K562 (cell line): ENCODE measurements around the gene POSTN. TPM values are rescaled to one million over a fixed set of nuclear protein-coding genes. Genes with fewer than 3 reads are reported as not detected.

Experiments used
- ATAC-seq: fragments of 200-7000 bp; cut with Tn5 transposase; 3 replicates; pipeline ENCODE4 v1.9.1; 2020; ENCODE audit warnings: moderate library complexity
- BruUV-seq: library from RNA; stranded (reverse); fragments of 400-500 nt; replicated peaks from 2 replicates; lab custom pipeline; 2021; lab: Mats Ljungman, UMichigan
- CTCF ChIA-PET: fragments of 300-600 bp; formaldehyde crosslinking; extraction: SDS; loops from one replicate; lab custom pipeline; 2021; ENCODE audit warnings: low intra/inter-chr PET ratio; lab: Yijun Ruan, JAX
- POLR2A ChIA-PET: fragments of 300-600, 350-650 bp; sonication (Branson Sonifier 250); formaldehyde crosslinking; extraction: SDS; loops from one replicate; lab custom pipeline; 2021; ENCODE audit warnings: antibody characterized with exemption, inconsistent platforms; lab: Yijun Ruan, JAX
- DNase-seq, 4 experiments: peaks; one replicate each; pipeline versions ENCODE4 v3.0.0 to v3.0.0-alpha.2; 2011 to 2018; ENCODE audit warnings: low spot score in 3 of 4, mixed read lengths in 3 of 4; ENCODE audit errors: extremely low read depth in 1 of 4
- FAIRE-seq: peaks from 2 replicates; lab custom pipeline; 2011; peaks lifted over from hg19 to GRCh38; lab: Jason Lieb, UNC
- H2AFZ ChIP-seq: 2 replicates; pipeline ENCODE4 v1.6.0; 2011; ENCODE audit warnings: low read depth, low read length, control low read depth, inconsistent platforms
- H3K27ac ChIP-seq: fragments of 200-600 bp; 3 replicates; pipeline ENCODE4 v1.8.0; 2011; ENCODE audit warnings: low read depth, mild to moderate bottlenecking, control low read depth, inconsistent platforms, low read length, moderate library complexity, mixed read lengths; ENCODE audit errors: extremely low read depth
- H3K27me3 ChIP-seq, 2 experiments: fragments of 300-600 bp in 1 of 2; 2 replicates in 1 of 2; 3 replicates in 1 of 2; pipeline versions ENCODE4 v1.6.0 to v1.8.0; 2011; ENCODE audit warnings: inconsistent platforms in 2 of 2, low read length in 2 of 2, mild to moderate bottlenecking in 1 of 2, mixed read lengths in 1 of 2, moderate library complexity in 1 of 2; ENCODE audit not compliant: control insufficient read depth in 2 of 2, insufficient read depth in 2 of 2
- H3K36me3 ChIP-seq: fragments of 300-600 bp; 3 replicates; pipeline ENCODE4 v1.8.0; 2011; ENCODE audit warnings: mild to moderate bottlenecking, low read length, inconsistent platforms; ENCODE audit not compliant: control insufficient read depth, insufficient read depth
- H3K4me1 ChIP-seq, 2 experiments: fragments of 200-600 bp in 1 of 2; replicated peaks in 1 of 2; 2 replicates in 1 of 2; 3 replicates in 1 of 2; pipeline versions ENCODE4 v1.5.1 to v1.8.0; 2011; ENCODE audit warnings: inconsistent platforms in 2 of 2, low read length in 2 of 2, mild to moderate bottlenecking in 1 of 2, mixed read lengths in 1 of 2, moderate library complexity in 1 of 2; ENCODE audit not compliant: control insufficient read depth in 2 of 2, insufficient read depth in 2 of 2
- H3K4me2 ChIP-seq: 2 replicates; pipeline ENCODE4 v1.6.1; 2011; ENCODE audit warnings: low read length, control low read depth, inconsistent platforms, mixed read lengths; ENCODE audit not compliant: insufficient read depth
- H3K4me3 ChIP-seq: fragments of 200-600 bp; sonication (generic), shearing (Covaris generic); 2 replicates; pipeline ENCODE4 v1.5.1; 2016; ENCODE audit warnings: control low read depth, inconsistent platforms
- H3K79me2 ChIP-seq: fragments of 200-600 bp; 3 replicates; pipeline ENCODE4 v1.8.0; 2011; ENCODE audit warnings: low read length, inconsistent platforms; ENCODE audit not compliant: control insufficient read depth, insufficient read depth
- H3K9ac ChIP-seq, 2 experiments: 2 replicates each; pipeline versions ENCODE4 v1.6.0 to v1.6.1; 2011; ENCODE audit warnings: low read depth in 2 of 2, low read length in 2 of 2, control low read depth in 1 of 2, inconsistent platforms in 1 of 2, mild to moderate bottlenecking in 1 of 2, mixed read lengths in 1 of 2; ENCODE audit not compliant: insufficient read depth in 1 of 2
- H3K9me1 ChIP-seq: one replicate; pipeline ENCODE4 v1.6.0; 2011; ENCODE audit warnings: inconsistent platforms, mild to moderate bottlenecking, low read length, moderate library complexity; ENCODE audit not compliant: control insufficient read depth, insufficient read depth
- H3K9me3 ChIP-seq: replicated peaks from 2 replicates; pipeline ENCODE4 v1.5.1; 2011; ENCODE audit warnings: low read depth, low read length, inconsistent platforms; ENCODE audit not compliant: control insufficient read depth, insufficient read depth
- H4K20me1 ChIP-seq: replicated peaks from 2 replicates; pipeline ENCODE4 v1.6.1; 2011; ENCODE audit warnings: low read length, inconsistent platforms, mixed read lengths; ENCODE audit not compliant: control insufficient read depth, insufficient read depth
- BDP1 ChIP-seq: IDR thresholded peaks from 3 replicates; pipeline ENCODE4 v1.6.1; 2011; ENCODE audit not compliant: insufficient read length, insufficient read depth
- GATAD2A ChIP-seq: fragments of 450-650 bp; IDR thresholded peaks from 2 replicates; pipeline ENCODE4 v1.6.1; 2017
- HNRNPK ChIP-seq: fragments of 200-400 bp; formaldehyde crosslinking; IDR thresholded peaks from one replicate; pipeline ENCODE4 v1.6.1; 2018; ENCODE audit warnings: mild to moderate bottlenecking, low read depth, low read length; ENCODE audit not compliant: poor library complexity, severe bottlenecking
- KDM5B ChIP-seq: fragments of 200-600 bp; sonication (generic); IDR thresholded peaks from 2 replicates; pipeline ENCODE4 v1.6.1; 2012; ENCODE audit warnings: low read depth, mild to moderate bottlenecking, moderate library complexity, low read length, control low read depth, inconsistent platforms; ENCODE audit not compliant: insufficient replicate concordance
- MCM7 ChIP-seq, 2 experiments: fragments of 450-650 bp; IDR thresholded peaks; 2 replicates each; pipeline ENCODE4 v1.6.1; 2016 to 2018
- MXI1 ChIP-seq: IDR thresholded peaks from 2 replicates; pipeline ENCODE4 v1.6.1; 2011; ENCODE audit warnings: low read depth, mild to moderate bottlenecking, improper control_type of control experiment, low read length
- PCBP2 ChIP-seq: fragments of 200-400 bp; formaldehyde crosslinking; IDR thresholded peaks from 2 replicates; pipeline ENCODE4 v1.6.1; 2018; ENCODE audit warnings: low read length, low read depth, mild to moderate bottlenecking, moderate library complexity; ENCODE audit not compliant: poor library complexity, severe bottlenecking
- SMAD2 ChIP-seq: fragments of 150-350 bp; IDR thresholded peaks from 2 replicates; pipeline ENCODE4 v1.6.1; 2014; ENCODE audit warnings: low read depth, mild to moderate bottlenecking, low read length
- TBP ChIP-seq: optimal IDR thresholded peaks from 2 replicates; pipeline ENCODE3; 2011; ENCODE audit warnings: low read depth, low read length, improper control_type of control experiment
- TCFL5 ChIP-seq: fragments of 250-450 bp; sonication (Bioruptor Pico); conservative IDR thresholded peaks from 2 replicates; pipeline ENCODE4 v1.6.1; 2021; ENCODE audit warnings: mild to moderate bottlenecking, moderate library complexity, matching md5 sums
- ZNF23 ChIP-seq: fragments of 250-450 bp; sonication (Bioruptor Pico); IDR thresholded peaks from 2 replicates; pipeline ENCODE4 v1.4.0; 2020; ENCODE audit warnings: mild to moderate bottlenecking
- ZNF551 ChIP-seq: fragments of 250-450 bp; sonication (Bioruptor Pico); IDR thresholded peaks from 2 replicates; pipeline ENCODE4 v1.5.0; 2021; ENCODE audit warnings: mild to moderate bottlenecking, moderate library complexity
- WGBS: fragments of 100-300 bp; shearing (Covaris generic); methylation state at CpG from one replicate; pipeline ENCODE4 v1.1.6; 2016; ENCODE audit warnings: low coverage, mixed read lengths; ENCODE audit not compliant: insufficient coverage; ENCODE audit errors: missing lambda C conversion rate; 5-methylcytosine and 5-hydroxymethylcytosine counted together
- in situ Hi-C: fragments of 300-500 bp; cut with MboI; formaldehyde crosslinking; loops from 4 replicates; pipeline ENCODE4 v1.15.0; 2018; ENCODE audit warnings: inconsistent platforms, mixed read lengths
- intact Hi-C: fragments of 100-400 bp; cut with micrococcal nuclease; formaldehyde crosslinking; loops from 2 replicates; pipeline ENCODE4 v1.14.2; 2022
- polyA plus RNA-seq, 8 experiments: library from polyadenylated mRNA; depleted of rRNA in 4 of 8; stranded (reverse) in 5 of 8; unstranded in 3 of 8; fragments of >200 nt; fragmentation: Nextera tagmentation in 2 of 8; fragmentation: Illumina TruSeq in 1 of 8; extraction: Ambion mirVana in 2 of 8; extraction: Trizol in 1 of 8; gene quantifications; 2 replicates each; pipeline versions ENCODE4 v1.2.1 to v1.2.3, GENCODE V29; 2011 to 2014; ENCODE audit warnings: inconsistent platforms in 1 of 8, missing spikeins in 1 of 8
- total RNA-seq, 7 experiments: library from RNA; depleted of rRNA in 6 of 7; stranded (reverse); fragments of >200 nt in 6 of 7; fragmentation: Illumina TruSeq in 2 of 7; extraction: Trizol in 2 of 7; gene quantifications; 2 replicates each; pipeline versions ENCODE4 v1.2.1 to v1.2.3, GENCODE V29; 2011 to 2021; ENCODE audit warnings: low replicate concordance in 1 of 7
- TF ChIP-seq, protein P1 (sequence below): IDR thresholded peaks from 2 replicates; pipeline ENCODE4 v1.6.1; 2016; ENCODE audit warnings: missing genetic modification characterization, missing compliant biosample characterization

Gene POSTN
- total and polyA plus RNA-seq, 9 of the 15 experiments (the other 6 are each of a cell fraction or from before 2014, with no cell fraction given): 0.01 to 0.04 TPM; not detected in 7

DNA sequence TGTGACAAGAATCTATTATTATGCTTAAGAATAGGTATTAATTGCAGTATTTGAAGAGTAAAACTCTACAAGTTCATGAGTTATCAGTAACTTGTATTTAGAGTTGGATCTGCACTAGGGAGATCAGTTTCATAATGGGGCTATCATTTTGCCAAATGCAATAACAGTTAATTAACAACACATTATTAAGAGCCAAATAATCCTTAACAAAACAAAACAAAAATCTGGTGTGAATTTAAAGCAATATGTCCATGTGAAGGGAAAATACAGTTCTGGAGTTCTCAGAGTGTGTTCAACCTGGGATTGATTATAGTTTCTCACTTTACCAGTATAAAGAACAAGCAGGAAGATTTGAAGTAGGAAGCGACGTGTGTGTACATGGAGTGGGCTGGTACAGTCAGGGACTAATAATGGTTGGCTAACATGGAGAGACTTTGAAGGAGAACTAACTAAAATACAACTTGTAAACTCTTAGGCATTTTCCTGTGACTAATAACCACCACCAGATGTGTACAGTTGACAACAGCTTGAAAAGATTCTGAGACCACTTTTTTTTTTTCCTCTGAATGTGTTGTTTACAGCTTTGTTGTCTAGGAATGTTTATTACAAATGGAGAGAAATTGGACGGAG lies 58.5 kb downstream of the POSTN start:
- in situ Hi-C loops: no loop called here
- FAIRE-seq: no peak
- no peak for TF ChIP-seq SMAD2
- TF ChIP-seq TBP: no peak
- no peak for TF ChIP-seq KDM5B
- no peak for TF ChIP-seq GATAD2A
- no peak for TF ChIP-seq MCM7 (IDR thresholded peaks at IDR 0.05)

DNA sequence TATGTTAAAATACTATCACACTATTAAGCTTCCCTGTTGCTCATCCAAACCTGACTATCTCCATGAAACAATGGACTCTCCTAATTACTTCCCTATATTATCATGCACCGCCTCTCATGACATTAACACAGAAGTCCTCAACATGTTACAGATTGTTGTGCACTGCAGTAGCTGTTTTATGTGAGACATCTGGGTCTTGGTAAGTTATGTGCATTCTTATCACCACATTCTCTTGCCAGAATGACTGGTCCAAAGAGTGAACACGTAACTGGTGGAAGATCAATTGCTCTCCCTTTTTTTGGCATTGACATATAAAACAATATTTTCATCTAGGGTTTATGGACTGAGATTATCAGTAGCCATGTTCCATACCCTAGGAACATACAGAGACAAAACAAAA lies 59.4 kb downstream of the POSTN start:
- Histone ChIP-seq H3K4me2 (no peak overlapping the region), H2AFZ (no peak overlapping the region), H3K4me3 (no peak overlapping the region), H3K9ac (no peak overlapping the region), H3K27ac (no peak overlapping the region), H3K4me1 (no peaks in the 10 kb centered on the region), H3K9me3 (no peaks in the 10 kb centered on the region), H4K20me1 (no peaks in the 10 kb centered on the region), H3K79me2 (no peaks in the 10 kb centered on the region), H3K36me3 (no peaks in the 10 kb centered on the region), H3K27me3 (no peaks in the 10 kb centered on the region), H3K9me1 (no peaks in the 10 kb centered on the region)
- in situ Hi-C loops: no loop called here
- intact Hi-C loops: no loop called here
- DNase-seq (no peak), ATAC-seq (no peak), FAIRE-seq (no peak)
- TF ChIP-seq TCFL5 (no peak), MXI1 (no peak), PCBP2 (no peak), ZNF551 (CRISPR knock-in tag) (no peak), BDP1 (no peak), HNRNPK (no peak), ZNF23 (CRISPR knock-in tag) (no peak)
- TF ChIP-seq, protein P1, sequence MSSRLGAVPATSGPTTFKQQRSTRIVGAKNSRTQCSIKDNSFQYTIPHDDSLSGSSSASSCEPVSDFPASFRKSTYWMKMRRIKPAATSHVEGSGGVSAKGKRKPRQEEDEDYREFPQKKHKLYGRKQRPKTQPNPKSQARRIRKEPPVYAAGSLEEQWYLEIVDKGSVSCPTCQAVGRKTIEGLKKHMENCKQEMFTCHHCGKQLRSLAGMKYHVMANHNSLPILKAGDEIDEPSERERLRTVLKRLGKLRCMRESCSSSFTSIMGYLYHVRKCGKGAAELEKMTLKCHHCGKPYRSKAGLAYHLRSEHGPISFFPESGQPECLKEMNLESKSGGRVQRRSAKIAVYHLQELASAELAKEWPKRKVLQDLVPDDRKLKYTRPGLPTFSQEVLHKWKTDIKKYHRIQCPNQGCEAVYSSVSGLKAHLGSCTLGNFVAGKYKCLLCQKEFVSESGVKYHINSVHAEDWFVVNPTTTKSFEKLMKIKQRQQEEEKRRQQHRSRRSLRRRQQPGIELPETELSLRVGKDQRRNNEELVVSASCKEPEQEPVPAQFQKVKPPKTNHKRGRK (tag): no peak
- no TSS peak for BruUV-seq
- POLR2A ChIA-PET: interaction anchor here (0.6 kb wide), 1 partner anchor 1375 kb away, joined by 3 read pairs; no protein-coding TSS in a partner anchor
- CTCF ChIA-PET: no interaction called here
- WGBS: 9% methylated on average over 2 of the region's 2 CpGs

More for the DNA sequence above, 58.5 kb downstream of the POSTN start:
- Histone ChIP-seq H3K27ac (no peak overlapping the region), H3K4me1 (no peaks in the 10 kb centered on the region), H3K9me1 (no peaks in the 10 kb centered on the region), H2AFZ (no peak overlapping the region), H3K27me3 (no peaks in the 10 kb centered on the region), H3K9me3 (no peaks in the 10 kb centered on the region), H3K4me3 (no peak overlapping the region), H4K20me1 (no peaks in the 10 kb centered on the region), H3K9ac (no peak overlapping the region), H3K79me2 (no peaks in the 10 kb centered on the region), H3K36me3 (no peaks in the 10 kb centered on the region), H3K4me2 (no peak overlapping the region)
- no peak for DNase-seq
- no peak for ATAC-seq
- intact Hi-C loops: no loop called here
- no TSS peak for BruUV-seq
- CTCF ChIA-PET: no interaction called here
- POLR2A ChIA-PET: no interaction called here
- WGBS: 0% methylated on average over 3 of the region's 3 CpGs
